PC-9 (cell line): ENCODE results near the gene GALNT2.

Experiments
- EZH2 ChIP-seq: fragments of 200-600 bp; sonication (generic); IDR thresholded peaks from 2 replicates; pipeline ENCODE4 v1.8.0; 2017; ENCODE audit warnings: antibody characterized with exemption, low read depth
- TF ChIP-seq, protein P1 (sequence below): fragments of 200-600 bp; sonication (generic); conservative IDR thresholded peaks from 2 replicates; pipeline ENCODE4 v1.6.1; 2017; ENCODE audit warnings: mixed run types, antibody characterized with exemption, mild to moderate bottlenecking, moderate library complexity

DNA sequence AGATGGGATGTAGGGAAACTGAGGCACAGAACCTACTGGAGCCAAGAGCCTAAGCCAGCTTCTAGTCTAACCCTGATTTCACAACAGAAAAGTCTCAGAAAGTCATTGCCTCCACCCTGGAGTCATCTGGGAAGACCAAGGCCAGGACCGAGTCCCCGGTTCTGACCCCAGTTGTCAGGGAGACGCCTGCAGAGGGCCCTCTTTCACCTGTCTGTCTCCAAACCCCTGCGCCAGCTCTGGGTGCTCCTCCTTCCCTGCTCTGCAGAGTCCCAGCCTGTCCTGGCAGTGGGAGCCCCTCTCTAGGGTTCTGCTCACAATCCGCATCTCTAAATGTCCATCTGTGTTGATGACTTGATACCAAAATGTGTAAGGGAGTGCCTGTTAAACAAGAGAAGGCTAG lies 209.4 kb downstream of the GALNT2 start:
- TF ChIP-seq, protein P1, sequence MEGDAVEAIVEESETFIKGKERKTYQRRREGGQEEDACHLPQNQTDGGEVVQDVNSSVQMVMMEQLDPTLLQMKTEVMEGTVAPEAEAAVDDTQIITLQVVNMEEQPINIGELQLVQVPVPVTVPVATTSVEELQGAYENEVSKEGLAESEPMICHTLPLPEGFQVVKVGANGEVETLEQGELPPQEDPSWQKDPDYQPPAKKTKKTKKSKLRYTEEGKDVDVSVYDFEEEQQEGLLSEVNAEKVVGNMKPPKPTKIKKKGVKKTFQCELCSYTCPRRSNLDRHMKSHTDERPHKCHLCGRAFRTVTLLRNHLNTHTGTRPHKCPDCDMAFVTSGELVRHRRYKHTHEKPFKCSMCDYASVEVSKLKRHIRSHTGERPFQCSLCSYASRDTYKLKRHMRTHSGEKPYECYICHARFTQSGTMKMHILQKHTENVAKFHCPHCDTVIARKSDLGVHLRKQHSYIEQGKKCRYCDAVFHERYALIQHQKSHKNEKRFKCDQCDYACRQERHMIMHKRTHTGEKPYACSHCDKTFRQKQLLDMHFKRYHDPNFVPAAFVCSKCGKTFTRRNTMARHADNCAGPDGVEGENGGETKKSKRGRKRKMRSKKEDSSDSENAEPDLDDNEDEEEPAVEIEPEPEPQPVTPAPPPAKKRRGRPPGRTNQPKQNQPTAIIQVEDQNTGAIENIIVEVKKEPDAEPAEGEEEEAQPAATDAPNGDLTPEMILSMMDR, result no peak
- no peak for TF ChIP-seq EZH2
